GM21423 (cell line): ENCODE measurements around the gene ZBTB32.

Experiments used
- ATAC-seq: cut with Tn5 transposase; IDR thresholded peaks from one replicate; pipeline ENCODE4 v1.9.1; 2021; ENCODE audit warnings: mild to moderate bottlenecking, moderate library complexity; ENCODE audit not compliant: unreplicated experiment

Gene ZBTB32

GRCh38 chr19:35734273-35734672, 29.9 kb downstream of the ZBTB32 start:
- ATAC-seq: no peak

GRCh38 chr19:35734889-35735288, 30.5 kb downstream of the ZBTB32 start:
- no peak for ATAC-seq

GRCh38 chr19:35736913-35737886, 32.8 kb downstream of the ZBTB32 start:
- no peak for ATAC-seq

- no peak for ATAC-seq
Observed at GRCh38 chr19:35738021-35738886, 33.9 kb downstream of the ZBTB32 start.

GRCh38 chr19:35738887-35739229, 34.5 kb downstream of the ZBTB32 start:
- no peak for ATAC-seq

- ATAC-seq: no peak
Observed at GRCh38 chr19:35739275-35740107, 35.1 kb downstream of the ZBTB32 start.

- peak; percentile 8 for ATAC-seq
Observed at GRCh38 chr19:35740108-35740422, 35.7 kb downstream of the ZBTB32 start.

- ATAC-seq: peak; percentile 50
Observed at GRCh38 chr19:35740423-35741202, 36.3 kb downstream of the ZBTB32 start.

- ATAC-seq: no peak
Observed at GRCh38 chr19:35741203-35741515, 36.8 kb downstream of the ZBTB32 start.

- no peak for ATAC-seq
Observed at GRCh38 chr19:35742121-35742724, 37.9 kb downstream of the ZBTB32 start, which contains the start of gene IGFLR1. IGFLR1 (minus strand) TSS chr19:35742452; CDS start chr19:35741180, 1,272 bp downstream.

- no peak for ATAC-seq
Observed at GRCh38 chr19:35743640-35744429, 39.5 kb downstream of the ZBTB32 start.

GRCh38 chr19:35744430-35745327, 40.3 kb downstream of the ZBTB32 start:
- ATAC-seq: peak; percentile 33

GRCh38 chr19:35745328-35746086, 41.1 kb downstream of the ZBTB32 start, which contains the start of the genes PSENEN and U2AF1L4:
PSENEN (plus strand) TSS chr19:35745651; CDS start chr19:35745931, 280 bp downstream.
U2AF1L4 (minus strand) TSS chr19:35745418; CDS start chr19:35745391, 27 bp downstream.
- ATAC-seq: peak; percentile 36

GRCh38 chr19:35746087-35746462, 41.7 kb downstream of the ZBTB32 start:
- no peak for ATAC-seq

GRCh38 chr19:35746531-35746930, 42.2 kb downstream of the ZBTB32 start:
- ATAC-seq: no peak

- peak; percentile 70 for ATAC-seq
Observed at GRCh38 chr19:35748106-35749020, 44.0 kb downstream of the ZBTB32 start, which contains the start of gene LIN37. LIN37 (plus strand) TSS chr19:35748576; CDS start chr19:35748725, 149 bp downstream.
